GM18520 (cell line): ENCODE results near the gene ZNF174.

Source experiments
- ATAC-seq: cut with Tn5 transposase; IDR thresholded peaks from one replicate; pipeline ENCODE4 v1.9.1; 2021; ENCODE audit not compliant: unreplicated experiment

ZNF174 gene

DNA sequence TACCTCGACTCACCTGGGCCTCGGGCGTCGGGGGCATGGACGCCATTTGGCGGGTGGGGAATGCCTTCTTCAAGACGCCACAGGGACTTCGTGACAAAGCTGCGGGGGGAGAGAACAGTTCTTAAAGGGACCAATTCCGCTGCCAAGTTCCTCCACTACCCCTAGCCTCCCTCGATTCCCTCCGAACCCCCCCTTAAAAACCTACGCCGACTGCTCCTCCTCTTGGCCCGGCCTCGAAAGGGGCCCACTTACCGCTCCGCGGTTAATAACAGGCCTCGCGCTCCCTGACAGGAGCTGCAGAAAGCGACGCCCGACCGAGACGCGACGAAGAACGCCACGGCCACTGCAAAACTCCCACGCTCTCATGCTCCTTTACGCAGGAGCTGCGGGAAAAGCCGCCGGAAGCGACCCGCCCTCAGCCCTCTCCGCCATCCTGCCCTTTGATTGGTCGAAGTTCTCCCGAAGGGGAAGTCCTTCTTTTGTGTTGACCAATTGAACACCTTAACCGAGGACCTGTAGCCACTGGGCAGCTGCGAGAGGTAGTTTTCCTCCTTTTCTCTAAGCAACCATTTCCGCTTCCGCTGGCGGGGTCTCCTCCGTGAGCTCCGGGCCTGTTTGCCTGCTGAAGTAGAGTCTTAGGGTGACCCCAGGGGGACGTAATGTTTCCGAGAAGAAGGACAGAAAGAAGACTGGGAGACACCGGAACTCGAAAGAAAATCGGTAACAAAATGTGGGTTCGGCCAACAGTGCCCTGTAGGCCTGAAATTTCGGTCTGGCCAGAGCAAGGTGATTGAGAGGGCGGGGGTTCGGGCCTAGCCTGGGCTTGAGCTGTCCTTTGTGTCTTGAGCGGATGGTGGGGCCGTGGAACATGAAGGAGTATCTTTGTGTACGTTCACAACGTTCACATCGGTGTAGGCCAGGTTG, 42.4 kb downstream of the ZNF174 start, which contains the start of the genes NAA60 and ZNF597:
TSS of gene NAA60 (plus strand) at position 573 of the 924 bp plus-strand sequence. CDS start 32,548 bp downstream, outside the sequence.
TSS of gene ZNF597 (minus strand) at position 397 of the 924 bp plus-strand sequence. CDS start at position 46, 351 bp downstream.
- ATAC-seq, result peak; percentile 83

GRCh38 chr16:3444032-3444388, 43.0 kb downstream of the ZNF174 start:
- ATAC-seq, result no peak

- no peak for ATAC-seq
Measured at GRCh38 chr16:3454093-3454492, 53.1 kb downstream of the ZNF174 start.

DNA sequence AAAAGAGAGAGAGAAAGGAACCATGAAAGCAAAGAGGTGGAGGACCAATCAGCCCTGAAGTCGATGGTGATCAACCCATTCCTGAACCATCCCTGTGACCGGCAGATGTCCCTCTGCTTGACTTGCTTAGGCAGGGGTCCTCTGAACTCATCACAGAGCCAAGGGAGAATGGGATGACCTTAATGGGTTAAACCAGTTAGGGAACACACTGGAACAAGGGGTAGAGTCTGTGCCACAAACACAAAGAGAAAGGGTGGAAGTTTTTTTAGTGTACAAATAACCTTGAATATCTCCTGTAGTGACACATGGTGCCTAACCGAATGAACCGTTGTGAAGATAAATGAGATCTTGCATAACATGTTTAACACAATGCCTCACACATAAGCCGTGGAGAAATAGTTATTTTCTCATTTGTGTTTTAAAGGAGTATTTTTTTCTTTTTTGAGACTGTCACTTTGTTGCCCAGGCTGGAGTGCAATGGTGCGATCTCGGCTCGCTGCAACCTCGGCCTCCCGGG, 53.7 kb downstream of the ZNF174 start:
- no peak for ATAC-seq

GRCh38 chr16:3457434-3458252, 56.6 kb downstream of the ZNF174 start:
- ATAC-seq, result peak; percentile 66

DNA sequence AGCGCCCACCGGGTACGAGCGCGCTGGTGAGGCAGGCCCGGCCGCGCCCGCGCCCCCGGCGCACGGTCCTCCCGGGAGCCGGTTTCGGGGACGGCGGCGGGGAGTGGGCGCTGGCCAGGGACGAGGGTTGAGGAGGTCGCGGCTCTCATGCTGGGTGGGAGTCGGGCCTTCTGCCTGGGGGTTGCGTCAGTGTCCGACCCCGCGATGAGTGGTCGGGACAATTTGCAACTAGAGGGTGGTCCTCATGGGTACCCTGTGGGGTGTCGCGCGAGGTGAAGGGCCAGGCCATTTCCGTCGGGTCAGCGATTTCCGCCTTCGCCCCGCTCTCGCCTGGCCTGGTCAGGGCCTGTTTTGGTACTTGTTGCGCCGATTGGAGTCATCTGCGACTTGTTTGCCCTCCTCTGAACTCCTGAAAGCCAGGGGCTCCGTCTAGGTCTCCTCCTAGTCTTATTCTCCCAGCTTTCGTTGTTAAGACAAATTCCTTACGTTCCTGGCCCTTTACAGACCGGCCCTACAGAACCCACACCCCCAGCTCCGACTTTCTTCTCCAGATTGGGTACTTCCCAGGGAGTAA, 57.4 kb downstream of the ZNF174 start:
- peak; percentile 5 for ATAC-seq

DNA sequence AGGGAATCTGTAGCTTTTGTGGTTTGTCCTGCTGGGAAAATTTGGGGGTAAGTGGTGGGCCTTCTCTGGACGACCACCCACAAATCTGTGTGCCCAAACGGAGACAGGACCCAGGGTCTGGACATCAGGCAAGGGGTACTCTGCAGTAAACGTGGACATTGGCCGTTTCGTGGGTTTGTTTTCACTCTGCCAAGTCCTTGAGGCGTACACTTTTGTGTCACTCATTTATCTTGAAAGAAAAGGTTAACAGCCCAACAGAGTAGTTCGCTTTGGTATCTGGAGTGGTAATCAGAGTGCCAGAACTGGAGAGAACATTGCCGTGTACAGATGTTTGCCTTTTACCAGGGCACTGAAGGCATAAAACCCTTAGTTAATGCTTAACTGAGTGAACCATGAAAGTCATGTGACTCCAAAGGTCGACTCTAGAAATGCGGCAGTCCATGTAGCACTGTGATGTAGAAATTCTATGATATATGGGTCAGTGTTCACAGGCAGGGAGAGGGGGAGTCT, 57.9 kb downstream of the ZNF174 start:
- no peak for ATAC-seq
